HCT116 (cell line): ENCODE results near the gene GJA8. TPM values are rescaled to one million over a fixed set of nuclear protein-coding genes. Genes with fewer than 3 reads are reported as not detected.
"Not testable (repeated sequence)": the region's sequence is repeated elsewhere in the genome, so short reads cannot be mapped to it uniquely, and the experiment has no call there.

ENCODE experiments used
- ATAC-seq: fragments of 200-7000 bp; cut with Tn5 transposase; 2 replicates; pipeline ENCODE4 v1.9.1; 2020; ENCODE audit warnings: mild to moderate bottlenecking, moderate library complexity
- BruUV-seq: library from RNA; stranded (reverse); fragments of 400-500 nt; replicated peaks from 2 replicates; lab custom pipeline; 2021; lab: Mats Ljungman, UMichigan
- CTCF ChIA-PET: fragments of 300-600 bp; sonication (Branson Sonifier 250); formaldehyde crosslinking; loops from one replicate; lab custom pipeline; 2021; ENCODE audit warnings: antibody characterized with exemption; lab: Charles Lee
- POLR2A ChIA-PET: fragments of 300-600, 350-600 bp; sonication (Branson Sonifier 250); formaldehyde crosslinking; loops from one replicate; lab custom pipeline; 2021; ENCODE audit warnings: antibody characterized with exemption; lab: Charles Lee
- RAD21 ChIA-PET, 2 experiments: fragments of 300-600 bp; sonication (Branson Sonifier 250); formaldehyde crosslinking; loops; one replicate each; lab custom pipeline; 2023; ENCODE audit warnings: low total read pairs in 2 of 2; ENCODE audit not compliant: uncharacterized antibody in 2 of 2, unreplicated experiment in 2 of 2, low non-redundant PET in 1 of 2; lab: Charles Lee
- DNase-seq: peaks from one replicate; pipeline ENCODE4 v3.0.0-alpha.2; 2010; ENCODE audit warnings: low read depth, low spot score
- H2AFZ ChIP-seq: fragments of 200-600 bp; shearing (Covaris generic), sonication (generic); 2 replicates; pipeline ENCODE4 v1.6.1; 2017; ENCODE audit warnings: low read depth, mixed run types, mixed read lengths, antibody characterized with exemption, low read length; ENCODE audit not compliant: poor library complexity, severe bottlenecking
- H3K27ac ChIP-seq: 2 replicates; pipeline ENCODE4 v1.5.1; 2012; ENCODE audit warnings: low read depth, low read length
- H3K27me3 ChIP-seq: fragments of 200-600 bp; sonication (generic); 2 replicates; pipeline ENCODE4 v1.6.1; 2016; ENCODE audit warnings: mixed run types, low read length, mixed read lengths; ENCODE audit not compliant: insufficient read depth
- H3K36me3 ChIP-seq, 2 experiments: fragments of 200-500 bp in 1 of 2; fragments of 200-600 bp in 1 of 2; sonication (Bioruptor generic) in 1 of 2; sonication (generic) in 1 of 2; 2 replicates each; pipeline versions ENCODE4 v1.5.1 to v1.6.1; 2014 to 2016; ENCODE audit warnings: low read length in 2 of 2, inconsistent platforms in 1 of 2, mixed read lengths in 1 of 2, mixed run types in 1 of 2; ENCODE audit not compliant: insufficient read depth in 2 of 2, control insufficient read depth in 1 of 2
- H3K4me1 ChIP-seq, 2 experiments: fragments of 200-600 bp in 1 of 2; sonication (generic) in 1 of 2; 2 replicates each; pipeline versions ENCODE4 v1.5.1 to v1.6.1; 2012 to 2017; ENCODE audit warnings: low read length in 2 of 2, inconsistent platforms in 1 of 2, mild to moderate bottlenecking in 1 of 2, mixed read lengths in 1 of 2, mixed run types in 1 of 2, moderate library complexity in 1 of 2; ENCODE audit not compliant: insufficient read depth in 2 of 2, control insufficient read depth in 1 of 2
- H3K4me2 ChIP-seq: fragments of 200-600 bp; sonication (generic); 2 replicates; pipeline ENCODE4 v1.6.1; 2017; ENCODE audit warnings: mixed run types, low read length, mixed read lengths
- H3K4me3 ChIP-seq, 2 experiments: fragments of 200-600 bp in 1 of 2; sonication (generic) in 1 of 2; replicated peaks in 1 of 2; 2 replicates each; pipeline ENCODE4 v1.5.1; 2011 to 2016; ENCODE audit warnings: low read length in 2 of 2, control low read depth in 1 of 2, low read depth in 1 of 2, mild to moderate bottlenecking in 1 of 2, mixed read lengths in 1 of 2, mixed run types in 1 of 2
- H3K79me2 ChIP-seq: fragments of 200-600 bp; sonication (generic); 2 replicates; pipeline ENCODE4 v1.6.1; 2017; ENCODE audit warnings: mild to moderate bottlenecking, mixed run types, low read length, moderate library complexity, mixed read lengths; ENCODE audit not compliant: insufficient read depth
- H3K9ac ChIP-seq: fragments of 200-600 bp; sonication (generic); 2 replicates; pipeline ENCODE4 v1.6.1; 2016; ENCODE audit warnings: low read length, mixed read lengths
- H3K9me2 ChIP-seq: fragments of 200-600 bp; sonication (generic), shearing (Covaris generic); 2 replicates; pipeline ENCODE4 v1.6.1; 2017; ENCODE audit warnings: mixed run types, mild to moderate bottlenecking, moderate library complexity; ENCODE audit not compliant: insufficient read depth
- H3K9me3 ChIP-seq, 2 experiments: fragments of 200-500 bp in 1 of 2; fragments of 200-600 bp in 1 of 2; sonication (Bioruptor generic) in 1 of 2; sonication (generic) in 1 of 2; 2 replicates each; pipeline ENCODE4 v1.6.1; 2014 to 2017; ENCODE audit warnings: low read length in 2 of 2, mixed read lengths in 2 of 2, inconsistent platforms in 1 of 2, low read depth in 1 of 2, mild to moderate bottlenecking in 1 of 2, mixed run types in 1 of 2, moderate library complexity in 1 of 2; ENCODE audit not compliant: control insufficient read depth in 1 of 2, insufficient read depth in 1 of 2
- H4K20me1 ChIP-seq: fragments of 200-600 bp; sonication (generic), shearing (Covaris generic); 2 replicates; pipeline ENCODE4 v1.6.1; 2017; ENCODE audit warnings: mixed run types, mild to moderate bottlenecking, moderate library complexity; ENCODE audit not compliant: insufficient read depth
- intact Hi-C: fragments of 100-400 bp; cut with micrococcal nuclease; formaldehyde crosslinking; loops from 2 replicates; pipeline ENCODE4 v1.10.0; 2022
- total RNA-seq: library from RNA; stranded (reverse); gene quantifications from one replicate; pipeline ENCODE4 v1.2.1, GENCODE V29; 2021; ENCODE audit not compliant: unreplicated experiment

The GJA8 gene
- total RNA-seq, 1 experiment from 2014 or later, result not detected

GRCh38 chr1:147940456-147940855, 37.9 kb downstream of the GJA8 start:
- H3K79me2 ChIP-seq, H3K36me3 ChIP-seq, H3K4me3 ChIP-seq, H3K9me2 ChIP-seq, BruUV-seq, H3K4me2 ChIP-seq, H2AFZ ChIP-seq, H3K4me1 ChIP-seq, RAD21 ChIA-PET, CTCF ChIA-PET, intact Hi-C loops, ATAC-seq, DNase-seq, H3K27me3 ChIP-seq, H4K20me1 ChIP-seq, H3K27ac ChIP-seq, H3K9me3 ChIP-seq, POLR2A ChIA-PET, H3K9ac ChIP-seq: not testable (repeated sequence)

GRCh38 chr1:147942563-147942962, 40.0 kb downstream of the GJA8 start:
- H3K27me3 ChIP-seq, H4K20me1 ChIP-seq, H3K36me3 ChIP-seq, H3K9me3 ChIP-seq, H3K4me1 ChIP-seq, ATAC-seq, DNase-seq, H2AFZ ChIP-seq, intact Hi-C loops, RAD21 ChIA-PET, BruUV-seq, H3K4me3 ChIP-seq, H3K9ac ChIP-seq, POLR2A ChIA-PET, H3K79me2 ChIP-seq, H3K27ac ChIP-seq, H3K4me2 ChIP-seq, H3K9me2 ChIP-seq, CTCF ChIA-PET: not testable (repeated sequence)

GRCh38 chr1:147949517-147949916, 46.9 kb downstream of the GJA8 start:
- H3K79me2 ChIP-seq, H3K9me3 ChIP-seq, BruUV-seq, CTCF ChIA-PET, H3K4me3 ChIP-seq, intact Hi-C loops, ATAC-seq, H3K4me2 ChIP-seq, H2AFZ ChIP-seq, H3K36me3 ChIP-seq, H3K9ac ChIP-seq, H3K27me3 ChIP-seq, H4K20me1 ChIP-seq, H3K4me1 ChIP-seq, H3K27ac ChIP-seq, RAD21 ChIA-PET, DNase-seq, H3K9me2 ChIP-seq, POLR2A ChIA-PET: not testable (repeated sequence)

Other genes starting within 250 kb of the GJA8 start
- 26.4 TPM for gene ACP6, start 232.3 kb upstream of the GJA8 start, total RNA-seq
- gene GJA5, start 142.2 kb upstream of the GJA8 start, total RNA-seq, result not detected
- gene GPR89B, start 25.6 kb downstream of the GJA8 start, total RNA-seq, result 11.0 TPM
- gene NBPF11, start 249.5 kb downstream of the GJA8 start, total RNA-seq, result 6.0 TPM